ENCODE data around the gene ASAP3. TPM values are rescaled to one million over a fixed set of nuclear protein-coding genes. Genes with fewer than 3 reads are reported as not detected.
"Not testable (repeated sequence)": the region's sequence is repeated elsewhere in the genome, so short reads cannot be mapped to it uniquely, and the experiment has no call there.

ASAP3 gene
- total and polyA plus RNA-seq, 12 donors, result 15.5 to 58.4 (median 30.4) TPM

- 58 to 59% methylated on average over 8 of the region's 8 CpGs for WGBS, 2 donors
- Histone ChIP-seq H3K9me3 (no peaks in the 10 kb centered on the region), H3K4me1 (peaks cover 6 to 34% (median 21%) of the 10 kb centered on the region in 9 donors), H3K4me3 (no peak overlapping the region), H3K27me3 (no peaks in the 10 kb centered on the region), H3K36me3 (peaks cover 0 to 32% (median 0%) of the 10 kb centered on the region in 9 donors), H3K27ac (peak overlapping the region in 7 of 10 donors; percentile 22 to 60 (median 33))
- ATAC-seq (peak; percentile 21 to 67 (median 47)), DNase-seq (no peak)
- intact Hi-C loops (cut with DNase I), result no loop called here
- no peak for TF ChIP-seq CTCF (IDR thresholded peaks at IDR 0.05)
These were observed 100.2 kb downstream of the ASAP3 start for GRCh38 chr1:23383577-23384311.

GRCh38 chr1:23381233-23381885, 102.6 kb downstream of the ASAP3 start:
- ATAC-seq (no peak), DNase-seq (no peak)
- H3K4me3 ChIP-seq, result no peak overlapping the region
- intact Hi-C loops (cut with DNase I), result no loop called here
- WGBS, 2 donors, result 93 to 96% methylated on average over 5 of the region's 5 CpGs
- no peaks in the 10 kb centered on the region for H3K27me3 ChIP-seq
- no peak for TF ChIP-seq CTCF (IDR thresholded peaks at IDR 0.05)
- no peaks in the 10 kb centered on the region for H3K9me3 ChIP-seq
- peaks cover 8 to 51% (median 27%) of the 10 kb centered on the region in 9 donors for H3K4me1 ChIP-seq
- H3K27ac ChIP-seq, result no peak overlapping the region
- peaks cover 0 to 28% (median 0%) of the 10 kb centered on the region in 9 donors for H3K36me3 ChIP-seq

GRCh38 chr1:23380719-23381118, 103.3 kb downstream of the ASAP3 start:
- peaks cover 8 to 51% (median 27%) of the 10 kb centered on the region in 9 donors for H3K4me1 ChIP-seq
- 49 to 58% methylated on average over 5 of the region's 5 CpGs for WGBS, 2 donors
- TF ChIP-seq CTCF (IDR thresholded peaks at IDR 0.05), result no peak
- peaks cover 0 to 28% (median 0%) of the 10 kb centered on the region in 9 donors for H3K36me3 ChIP-seq
- no peak for DNase-seq
- H3K27me3 ChIP-seq, result no peaks in the 10 kb centered on the region
- no peak overlapping the region for H3K4me3 ChIP-seq
- peak overlapping the region in 1 of 10 donors; percentile 81 for H3K27ac ChIP-seq
- H3K9me3 ChIP-seq, result no peaks in the 10 kb centered on the region
- ATAC-seq, result no peak
- intact Hi-C loops (cut with DNase I), result no loop called here

- Histone ChIP-seq H3K4me1 (peaks cover 8 to 51% (median 24%) of the 10 kb centered on the region in 9 donors), H3K36me3 (peaks cover 0 to 28% (median 0%) of the 10 kb centered on the region in 9 donors), H3K27ac (peak overlapping the region in 1 of 10 donors; percentile 81)
- intact Hi-C loops (cut with DNase I); ATAC-seq; DNase-seq; H3K27me3 ChIP-seq; H3K9me3 ChIP-seq; H3K4me3 ChIP-seq: not testable (repeated sequence)
- WGBS, 2 donors, result 59 to 67% methylated on average over 4 of the region's 4 CpGs
These were observed 103.7 kb downstream of the ASAP3 start for GRCh38 chr1:23380236-23380635.

Other genes starting within 250 kb of the ASAP3 start
- 10 to 100 TPM; 56.7 to 72.7 (median 66.4) TPM for gene HNRNPR, start 139.9 kb downstream of the ASAP3 start, total RNA-seq
- 10 to 100 TPM; 44.6 to 60.3 TPM for gene HNRNPR, start 139.9 kb downstream of the ASAP3 start, polyA plus RNA-seq
- gene ZNF436, start 114.3 kb downstream of the ASAP3 start, total RNA-seq, result 10 to 100 TPM in 9 of 10 donors, 1 to 10 TPM in 1; 9.4 to 25.5 (median 16.3) TPM
- 1 to 10 TPM; 3.3 to 4.2 TPM for gene ZNF436, start 114.3 kb downstream of the ASAP3 start, polyA plus RNA-seq
- gene TCEA3, start 59.4 kb downstream of the ASAP3 start, total RNA-seq, result 10 to 100 TPM; 56.7 to 93.0 (median 71.8) TPM
- 10 to 100 TPM; 25.1 to 51.4 TPM for gene TCEA3, start 59.4 kb downstream of the ASAP3 start, polyA plus RNA-seq
- gene E2F2, start 47.1 kb upstream of the ASAP3 start, total RNA-seq, result 1 to 10 TPM in 1 of 10 donors, under 1 TPM in 8, not detected in 1; 0.04 to 2.3 (median 0.17) TPM
- gene E2F2, start 47.1 kb upstream of the ASAP3 start, polyA plus RNA-seq, result under 1 TPM in 1 of 2 donors, not detected in 1; 0.06 TPM
- gene ID3, start 75.3 kb upstream of the ASAP3 start, total RNA-seq, result 100 to 1,000 TPM in 3 of 10 donors, 10 to 100 TPM in 7; 44.7 to 148 (median 83.4) TPM
- 100 to 1,000 TPM in 1 of 2 donors, 10 to 100 TPM in 1; 73.6 to 217 TPM for gene ID3, start 75.3 kb upstream of the ASAP3 start, polyA plus RNA-seq
- 100 to 1,000 TPM; 577 to 756 (median 612) TPM for gene RPL11, start 207.6 kb upstream of the ASAP3 start, total RNA-seq
- gene RPL11, start 207.6 kb upstream of the ASAP3 start, polyA plus RNA-seq, result 1,000 to 10,000 TPM; 1,463 to 2,166 TPM

All from heart right ventricle (tissue), 16 donors.